Prostate gland (tissue), 2 donors: Measurements from ENCODE around the gene SPHK2. TPM values are rescaled to one million over a fixed set of nuclear protein-coding genes. Genes with fewer than 3 reads are reported as not detected.

Experiments used
- DNase-seq: peaks from one replicate; pipeline ENCODE4 v3.0.0-alpha.2; 2019; ENCODE audit warnings: low spot score
- H3K27ac ChIP-seq, 2 donors: fragments of 200-600 bp; sonication (generic); 2 replicates each; pipeline ENCODE4 v1.5.1; 2017 to 2019
- H3K27me3 ChIP-seq: fragments of 200-600 bp; sonication (generic); replicated peaks from 2 replicates; pipeline ENCODE4 v1.5.1; 2019; ENCODE audit not compliant: insufficient read depth
- H3K36me3 ChIP-seq, 2 donors: fragments of 200-600 bp; sonication (generic); 1 replicate in 1 of 2; 2 replicates in 1 of 2; pipeline versions ENCODE4 v1.5.1 to v1.8.1; 2017 to 2019
- H3K4me1 ChIP-seq: fragments of 200-600 bp; sonication (generic); replicated peaks from 2 replicates; pipeline ENCODE4 v1.5.1; 2019
- H3K4me3 ChIP-seq, 2 donors: fragments of 200-600 bp; sonication (generic); 2 replicates each; pipeline ENCODE4 v1.5.1; 2017 to 2019
- H3K9me3 ChIP-seq: fragments of 200-600 bp; sonication (generic); 2 replicates; pipeline ENCODE4 v1.5.1; 2017
- POLR2A ChIP-seq: fragments of 450-650 bp; IDR thresholded peaks from one replicate; pipeline ENCODE4 v1.6.1; 2016; ENCODE audit warnings: antibody characterized with exemption, mild to moderate bottlenecking
- POLR2AphosphoS5 ChIP-seq: sonication (generic); formaldehyde crosslinking; IDR thresholded peaks from one replicate; pipeline ENCODE4 v1.6.1; 2017; ENCODE audit warnings: antibody characterized with exemption
- WGBS: methylation state at CpG from one replicate; pipeline ENCODE4 v1.1.5; 2018; 5-methylcytosine and 5-hydroxymethylcytosine counted together
- intact Hi-C: fragments of 100-400 bp; cut with DNase I; formaldehyde crosslinking; loops from one replicate; pipeline ENCODE4 v1.14.2; 2022
- total RNA-seq, 2 donors: library from RNA; depleted of rRNA; stranded (reverse); fragments of >200 nt; gene quantifications; one replicate each; pipeline ENCODE4 v1.1.0, GENCODE V29; 2016
- TF ChIP-seq, protein P1 (sequence below), 4 experiments: fragments of 200-600 bp in 2 of 4; fragments of 450-650 bp in 2 of 4; sonication (generic) in 2 of 4; IDR thresholded peaks; 1 replicate in 3 of 4; 2 replicates in 1 of 4; pipeline ENCODE4 v1.5.1; 2016 to 2019; ENCODE audit warnings: antibody characterized with exemption in 4 of 4, mild to moderate bottlenecking in 2 of 4, moderate library complexity in 2 of 4

SPHK2 gene
- total RNA-seq, 2 donors from 2014 or later = 24.8 to 25.4 TPM

DNA sequence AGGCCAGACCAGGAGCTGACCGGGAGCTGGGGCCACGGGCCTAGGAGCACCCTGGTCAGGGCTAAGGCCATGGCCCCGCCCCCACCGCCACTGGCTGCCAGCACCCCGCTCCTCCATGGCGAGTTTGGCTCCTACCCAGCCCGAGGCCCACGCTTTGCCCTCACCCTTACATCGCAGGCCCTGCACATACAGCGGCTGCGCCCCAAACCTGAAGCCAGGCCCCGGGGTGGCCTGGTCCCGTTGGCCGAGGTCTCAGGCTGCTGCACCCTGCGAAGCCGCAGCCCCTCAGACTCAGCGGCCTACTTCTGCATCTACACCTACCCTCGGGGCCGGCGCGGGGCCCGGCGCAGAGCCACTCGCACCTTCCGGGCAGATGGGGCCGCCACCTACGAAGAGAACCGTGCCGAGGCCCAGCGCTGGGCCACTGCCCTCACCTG lies 6.6 kb downstream of the SPHK2 start:
- Histone ChIP-seq H3K4me1 (peaks cover 2% of the 10 kb centered on the region), H3K36me3 (no peaks in the 10 kb centered on the region), H3K9me3 (no peaks in the 10 kb centered on the region), H3K27me3 (no peaks in the 10 kb centered on the region), H3K4me3 (no peak overlapping the region), H3K27ac (no peak overlapping the region)
- no peak for DNase-seq
- WGBS = 86% methylated on average over 30 of the region's 30 CpGs
- intact Hi-C loops = no loop called here
- TF ChIP-seq, protein P1, sequence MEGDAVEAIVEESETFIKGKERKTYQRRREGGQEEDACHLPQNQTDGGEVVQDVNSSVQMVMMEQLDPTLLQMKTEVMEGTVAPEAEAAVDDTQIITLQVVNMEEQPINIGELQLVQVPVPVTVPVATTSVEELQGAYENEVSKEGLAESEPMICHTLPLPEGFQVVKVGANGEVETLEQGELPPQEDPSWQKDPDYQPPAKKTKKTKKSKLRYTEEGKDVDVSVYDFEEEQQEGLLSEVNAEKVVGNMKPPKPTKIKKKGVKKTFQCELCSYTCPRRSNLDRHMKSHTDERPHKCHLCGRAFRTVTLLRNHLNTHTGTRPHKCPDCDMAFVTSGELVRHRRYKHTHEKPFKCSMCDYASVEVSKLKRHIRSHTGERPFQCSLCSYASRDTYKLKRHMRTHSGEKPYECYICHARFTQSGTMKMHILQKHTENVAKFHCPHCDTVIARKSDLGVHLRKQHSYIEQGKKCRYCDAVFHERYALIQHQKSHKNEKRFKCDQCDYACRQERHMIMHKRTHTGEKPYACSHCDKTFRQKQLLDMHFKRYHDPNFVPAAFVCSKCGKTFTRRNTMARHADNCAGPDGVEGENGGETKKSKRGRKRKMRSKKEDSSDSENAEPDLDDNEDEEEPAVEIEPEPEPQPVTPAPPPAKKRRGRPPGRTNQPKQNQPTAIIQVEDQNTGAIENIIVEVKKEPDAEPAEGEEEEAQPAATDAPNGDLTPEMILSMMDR (IDR thresholded peaks at IDR 0.05) = no peak
- TF ChIP-seq POLR2A (no peak), POLR2AphosphoS5 (no peak)

DNA sequence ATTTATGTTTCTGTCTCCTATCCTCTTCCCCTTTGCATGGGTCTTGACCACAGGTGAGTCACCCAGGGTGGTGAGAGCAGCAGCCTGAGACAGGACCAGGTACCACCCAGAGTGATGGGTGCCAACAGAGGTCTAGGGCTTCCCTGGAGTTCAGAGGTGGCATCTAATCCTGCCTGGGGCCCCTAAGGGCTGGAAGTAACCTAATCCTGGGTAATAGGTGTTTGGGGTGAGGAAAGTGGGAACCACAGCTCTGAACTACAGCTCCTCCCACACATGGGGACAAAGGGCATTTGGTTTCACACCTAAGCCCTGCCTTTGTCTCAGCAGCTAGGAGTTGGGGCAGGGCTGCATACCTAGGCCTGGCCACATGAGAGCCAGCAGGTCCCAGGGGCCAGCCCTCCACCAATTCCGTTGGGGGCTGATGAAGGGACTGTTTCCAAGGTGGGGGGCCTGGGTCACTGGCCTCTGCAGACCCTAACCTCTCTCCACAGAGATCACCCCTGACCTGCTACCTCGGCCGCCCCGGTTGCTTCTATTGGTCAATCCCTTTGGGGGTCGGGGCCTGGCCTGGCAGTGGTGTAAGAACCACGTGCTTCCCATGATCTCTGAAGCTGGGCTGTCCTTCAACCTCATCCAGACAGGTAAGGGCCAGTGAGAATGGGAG lies 8.0 kb downstream of the SPHK2 start:
- DNase-seq = no peak
- Histone ChIP-seq H3K9me3 (no peaks in the 10 kb centered on the region), H3K4me1 (peaks cover 2% of the 10 kb centered on the region), H3K4me3 (no peak overlapping the region), H3K27ac (no peak overlapping the region), H3K27me3 (no peaks in the 10 kb centered on the region), H3K36me3 (no peaks in the 10 kb centered on the region)
- WGBS = 78% methylated on average over 6 of the region's 6 CpGs
- no peak for TF ChIP-seq POLR2AphosphoS5
- TF ChIP-seq POLR2A = no peak
- TF ChIP-seq, protein P1 (IDR thresholded peaks at IDR 0.05) = no peak
- intact Hi-C loops = no loop called here

DNA sequence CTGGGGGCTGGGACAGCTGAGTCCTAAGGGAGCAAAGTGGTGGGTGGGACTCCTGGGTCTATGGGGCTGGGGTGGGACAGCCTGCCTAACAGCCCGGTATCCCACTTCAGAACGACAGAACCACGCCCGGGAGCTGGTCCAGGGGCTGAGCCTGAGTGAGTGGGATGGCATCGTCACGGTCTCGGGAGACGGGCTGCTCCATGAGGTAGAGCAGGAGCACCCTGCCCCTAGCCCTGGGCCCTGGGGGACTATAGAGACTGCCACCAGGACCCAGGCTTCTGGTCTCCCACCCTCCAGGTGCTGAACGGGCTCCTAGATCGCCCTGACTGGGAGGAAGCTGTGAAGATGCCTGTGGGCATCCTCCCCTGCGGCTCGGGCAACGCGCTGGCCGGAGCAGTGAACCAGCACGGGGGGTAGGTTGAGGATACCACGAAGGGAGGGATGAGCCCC lies 8.6 kb downstream of the SPHK2 start:
- WGBS = 82% methylated on average over 17 of the region's 17 CpGs
- TF ChIP-seq POLR2AphosphoS5 = no peak
- TF ChIP-seq, protein P1 (IDR thresholded peaks at IDR 0.05) = no peak
- TF ChIP-seq POLR2A = no peak
- H3K4me3 ChIP-seq = no peak overlapping the region
- no peak for DNase-seq
- no peaks in the 10 kb centered on the region for H3K36me3 ChIP-seq
- intact Hi-C loops = no loop called here
- peaks cover 2% of the 10 kb centered on the region for H3K4me1 ChIP-seq
- no peak overlapping the region for H3K27ac ChIP-seq
- no peaks in the 10 kb centered on the region for H3K9me3 ChIP-seq
- H3K27me3 ChIP-seq = no peaks in the 10 kb centered on the region

DNA sequence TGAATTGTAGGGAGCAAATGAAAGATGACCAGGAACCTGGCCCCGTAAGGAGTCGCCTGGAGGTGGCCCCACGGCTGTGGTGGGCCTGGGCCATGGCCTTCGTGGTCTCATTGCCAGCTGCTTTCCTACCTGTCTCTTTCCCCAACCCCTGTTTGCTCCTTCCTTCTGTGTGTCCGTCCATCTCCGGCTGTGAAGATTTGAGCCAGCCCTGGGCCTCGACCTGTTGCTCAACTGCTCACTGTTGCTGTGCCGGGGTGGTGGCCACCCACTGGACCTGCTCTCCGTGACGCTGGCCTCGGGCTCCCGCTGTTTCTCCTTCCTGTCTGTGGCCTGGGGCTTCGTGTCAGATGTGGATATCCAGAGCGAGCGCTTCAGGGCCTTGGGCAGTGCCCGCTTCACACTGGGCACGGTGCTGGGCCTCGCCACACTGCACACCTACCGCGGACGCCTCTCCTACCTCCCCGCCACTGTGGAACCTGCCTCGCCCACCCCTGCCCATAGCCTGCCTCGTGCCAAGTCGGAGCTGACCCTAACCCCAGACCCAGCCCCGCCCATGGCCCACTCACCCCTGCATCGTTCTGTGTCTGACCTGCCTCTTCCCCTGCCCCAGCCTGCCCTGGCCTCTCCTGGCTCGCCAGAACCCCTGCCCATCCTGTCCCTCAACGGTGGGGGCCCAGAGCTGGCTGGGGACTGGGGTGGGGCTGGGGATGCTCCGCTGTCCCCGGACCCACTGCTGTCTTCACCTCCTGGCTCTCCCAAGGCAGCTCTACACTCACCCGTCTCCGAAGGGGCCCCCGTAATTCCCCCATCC lies 9.4 kb downstream of the SPHK2 start:
- DNase-seq = no peak
- WGBS = 80% methylated on average over 34 of the region's 34 CpGs
- H3K9me3 ChIP-seq = no peaks in the 10 kb centered on the region
- H3K4me3 ChIP-seq = no peak overlapping the region
- no peak for TF ChIP-seq POLR2A
- no peak for TF ChIP-seq POLR2AphosphoS5
- TF ChIP-seq, protein P1 (IDR thresholded peaks at IDR 0.05) = no peak
- no peak overlapping the region for H3K27ac ChIP-seq
- intact Hi-C loops = no loop called here
- H3K36me3 ChIP-seq = no peaks in the 10 kb centered on the region
- no peaks in the 10 kb centered on the region for H3K27me3 ChIP-seq
- H3K4me1 ChIP-seq = peaks cover 4% of the 10 kb centered on the region

DNA sequence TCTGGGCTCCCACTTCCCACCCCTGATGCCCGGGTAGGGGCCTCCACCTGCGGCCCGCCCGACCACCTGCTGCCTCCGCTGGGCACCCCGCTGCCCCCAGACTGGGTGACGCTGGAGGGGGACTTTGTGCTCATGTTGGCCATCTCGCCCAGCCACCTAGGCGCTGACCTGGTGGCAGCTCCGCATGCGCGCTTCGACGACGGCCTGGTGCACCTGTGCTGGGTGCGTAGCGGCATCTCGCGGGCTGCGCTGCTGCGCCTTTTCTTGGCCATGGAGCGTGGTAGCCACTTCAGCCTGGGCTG lies 9.9 kb downstream of the SPHK2 start:
- Histone ChIP-seq H3K4me1 (peaks cover 10% of the 10 kb centered on the region), H3K27ac (peak overlapping the region in 1 of 2 donors; percentile 58), H3K36me3 (no peaks in the 10 kb centered on the region), H3K27me3 (no peaks in the 10 kb centered on the region), H3K9me3 (no peaks in the 10 kb centered on the region), H3K4me3 (no peak overlapping the region)
- intact Hi-C loops = no loop called here
- TF ChIP-seq POLR2AphosphoS5 (no peak), POLR2A (no peak)
- TF ChIP-seq, protein P1 (IDR thresholded peaks at IDR 0.05) = no peak
- 86% methylated on average over 16 of the region's 22 CpGs for WGBS
- no peak for DNase-seq
